ENCODE results near the gene HMCN2.

GRCh38 chr9:130450344-130451003 is 184.9 kb downstream of the HMCN2 start:
- TF ChIP-seq EZH2 (optimal IDR thresholded peaks at IDR 0.05; ENCODE audit: low read depth, low read length) (no peak), CTCF (IDR thresholded peaks at IDR 0.05; ENCODE audit: low read length) (no peak), EZH2phosphoT487 (IDR thresholded peaks at IDR 0.05; ENCODE audit: low read length) (no peak)
